ENCODE data around the gene PHACTR1. TPM values are rescaled to one million over a fixed set of nuclear protein-coding genes. Genes with fewer than 3 reads are reported as not detected.

PHACTR1 gene
- total RNA-seq, 2 donors from 2014 or later: 6.0 to 12.9 TPM

GRCh38 chr6:12968290-12968689, 251.7 kb downstream of the PHACTR1 start:
- Histone ChIP-seq H3K4me3 (no peak overlapping the region), H3K9me3 (no peaks in the 10 kb centered on the region), H3K4me1 (peaks cover 6% of the 10 kb centered on the region), H3K27ac (no peak overlapping the region), H3K36me3 (replicated peaks in 1 of 2; ENCODE audit: insufficient read depth in 1 of 2, low read depth in 2 of 2) (no peaks in the 10 kb centered on the region), H3K27me3 (no peaks in the 10 kb centered on the region)
- intact Hi-C loops (cut with DNase I): no loop called here
- DNase-seq (no peak), ATAC-seq (no peak)
- TF ChIP-seq POLR2A (IDR thresholded peaks at IDR 0.05) (no peak), CTCF (IDR thresholded peaks at IDR 0.05) (no peak)
- WGBS, 2 donors: 60 to 82% methylated on average over 4 of the region's 4 CpGs

GRCh38 chr6:12968839-12969558, 252.4 kb downstream of the PHACTR1 start:
- WGBS, 2 donors: 70 to 74% methylated on average over 5 of the region's 5 CpGs
- H3K36me3 ChIP-seq (replicated peaks in 1 of 2; ENCODE audit: insufficient read depth in 1 of 2, low read depth in 2 of 2): no peaks in the 10 kb centered on the region
- H3K4me1 ChIP-seq: peaks cover 12% of the 10 kb centered on the region
- DNase-seq (no peak), ATAC-seq (no peak)
- H3K4me3 ChIP-seq: no peak overlapping the region
- TF ChIP-seq POLR2A (IDR thresholded peaks at IDR 0.05): no peak
- intact Hi-C loops (cut with DNase I): no loop called here
- no peak overlapping the region for H3K27ac ChIP-seq
- no peaks in the 10 kb centered on the region for H3K27me3 ChIP-seq
- H3K9me3 ChIP-seq: no peaks in the 10 kb centered on the region

GRCh38 chr6:12969966-12970365, 253.4 kb downstream of the PHACTR1 start:
- ATAC-seq: no peak
- intact Hi-C loops (cut with DNase I): no loop called here
- 85 to 95% methylated on average over 2 of the region's 2 CpGs for WGBS, 2 donors
- H3K4me3 ChIP-seq: no peak overlapping the region
- H3K27ac ChIP-seq: no peak overlapping the region
- no peak for DNase-seq
- TF ChIP-seq CTCF (IDR thresholded peaks at IDR 0.05) (no peak), POLR2A (IDR thresholded peaks at IDR 0.05) (no peak)
- no peaks in the 10 kb centered on the region for H3K27me3 ChIP-seq
- H3K9me3 ChIP-seq: no peaks in the 10 kb centered on the region
- H3K36me3 ChIP-seq (replicated peaks in 1 of 2; ENCODE audit: insufficient read depth in 1 of 2, low read depth in 2 of 2): no peaks in the 10 kb centered on the region
- peaks cover 17% of the 10 kb centered on the region for H3K4me1 ChIP-seq

- Histone ChIP-seq H3K27me3 (no peaks in the 10 kb centered on the region), H3K4me3 (no peak overlapping the region), H3K4me1 (peaks cover 17% of the 10 kb centered on the region), H3K36me3 (replicated peaks in 1 of 2; ENCODE audit: insufficient read depth in 1 of 2, low read depth in 2 of 2) (no peaks in the 10 kb centered on the region), H3K27ac (peak overlapping the region in 2 of 4 donors; percentile 37 to 49), H3K9me3 (no peaks in the 10 kb centered on the region)
- no peak for TF ChIP-seq CTCF (IDR thresholded peaks at IDR 0.05)
- TF ChIP-seq POLR2A (IDR thresholded peaks at IDR 0.05): no peak
- intact Hi-C loops (cut with DNase I): no loop called here
- 25 to 33% methylated on average over 4 of the region's 4 CpGs for WGBS, 2 donors
- peak; percentile 58 for ATAC-seq
- DNase-seq: no peak
Observed at GRCh38 chr6:12973386-12973785, 256.8 kb downstream of the PHACTR1 start.

- WGBS, 2 donors: 70 to 96% methylated on average over 2 of the region's 2 CpGs
- no peak overlapping the region for H3K4me3 ChIP-seq
Observed at GRCh38 chr6:12974551-12974950, 258.0 kb downstream of the PHACTR1 start.

More at GRCh38 chr6:12974551-12974950, 258.0 kb downstream of the PHACTR1 start:
- no peak for DNase-seq
- intact Hi-C loops (cut with DNase I): no loop called here
- Histone ChIP-seq H3K4me1 (peaks cover 17% of the 10 kb centered on the region), H3K36me3 (replicated peaks in 1 of 2; ENCODE audit: insufficient read depth in 1 of 2, low read depth in 2 of 2) (no peaks in the 10 kb centered on the region), H3K27me3 (no peaks in the 10 kb centered on the region), H3K27ac (no peak overlapping the region), H3K9me3 (no peaks in the 10 kb centered on the region)
- TF ChIP-seq POLR2A (IDR thresholded peaks at IDR 0.05) (no peak), CTCF (IDR thresholded peaks at IDR 0.05) (no peak)
- no peak for ATAC-seq
